ENCODE measurements around the gene TKTL1. TPM values are rescaled to one million over a fixed set of nuclear protein-coding genes. Genes with fewer than 3 reads are reported as not detected.

The TKTL1 gene
- total and polyA plus RNA-seq, 2 experiments from 2014 or later, result 0.52 TPM; not detected in 1

DNA sequence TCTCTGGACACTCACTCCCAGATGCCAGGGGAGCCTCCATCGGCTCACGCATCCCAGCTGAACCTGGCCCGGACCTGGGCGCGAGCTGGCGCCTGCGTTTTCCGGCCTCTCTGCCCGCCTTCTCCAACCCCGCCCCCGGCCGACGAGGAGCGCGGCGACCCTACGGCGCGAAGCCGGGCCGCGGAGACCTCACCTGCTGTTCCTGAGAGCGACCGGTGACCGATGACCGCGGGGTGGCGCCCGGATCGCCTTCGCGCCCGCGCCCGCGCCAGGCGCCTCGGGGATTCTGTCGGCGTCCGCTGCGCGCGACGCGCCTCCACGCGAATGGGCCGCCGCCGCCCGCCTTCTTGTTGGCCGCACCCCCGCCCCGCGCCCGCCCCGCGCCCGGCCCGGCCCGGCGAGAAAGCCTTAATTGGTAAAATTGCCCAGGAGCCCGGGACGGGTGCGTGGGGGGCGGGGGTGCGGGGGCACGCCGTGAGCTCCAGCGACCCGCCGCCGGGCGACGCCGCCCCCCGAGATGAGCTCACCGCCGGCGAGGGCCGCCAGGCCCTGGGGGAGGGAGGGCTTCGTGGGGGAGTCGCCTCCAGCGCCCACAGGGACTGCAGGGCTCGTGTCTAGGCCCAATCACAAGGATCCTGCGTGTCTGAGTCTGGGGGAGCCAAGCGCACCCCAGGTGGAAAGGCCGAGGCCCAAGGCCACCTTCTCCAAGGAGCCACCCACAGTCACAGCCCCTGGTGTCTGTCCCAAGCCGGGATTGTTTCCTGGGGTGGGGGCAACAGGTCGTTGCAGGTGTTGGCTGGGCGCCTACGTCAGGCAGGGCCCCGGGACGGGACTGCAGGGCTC, 78.9 kb downstream of the TKTL1 start, which contains the start of gene FLNA:
Gene FLNA, minus strand, starts transcription at position 322 of the 843 bp plus-strand sequence. CDS start 3,389 bp downstream, outside the sequence.
- TF ChIP-seq, protein P1, sequence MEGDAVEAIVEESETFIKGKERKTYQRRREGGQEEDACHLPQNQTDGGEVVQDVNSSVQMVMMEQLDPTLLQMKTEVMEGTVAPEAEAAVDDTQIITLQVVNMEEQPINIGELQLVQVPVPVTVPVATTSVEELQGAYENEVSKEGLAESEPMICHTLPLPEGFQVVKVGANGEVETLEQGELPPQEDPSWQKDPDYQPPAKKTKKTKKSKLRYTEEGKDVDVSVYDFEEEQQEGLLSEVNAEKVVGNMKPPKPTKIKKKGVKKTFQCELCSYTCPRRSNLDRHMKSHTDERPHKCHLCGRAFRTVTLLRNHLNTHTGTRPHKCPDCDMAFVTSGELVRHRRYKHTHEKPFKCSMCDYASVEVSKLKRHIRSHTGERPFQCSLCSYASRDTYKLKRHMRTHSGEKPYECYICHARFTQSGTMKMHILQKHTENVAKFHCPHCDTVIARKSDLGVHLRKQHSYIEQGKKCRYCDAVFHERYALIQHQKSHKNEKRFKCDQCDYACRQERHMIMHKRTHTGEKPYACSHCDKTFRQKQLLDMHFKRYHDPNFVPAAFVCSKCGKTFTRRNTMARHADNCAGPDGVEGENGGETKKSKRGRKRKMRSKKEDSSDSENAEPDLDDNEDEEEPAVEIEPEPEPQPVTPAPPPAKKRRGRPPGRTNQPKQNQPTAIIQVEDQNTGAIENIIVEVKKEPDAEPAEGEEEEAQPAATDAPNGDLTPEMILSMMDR (IDR thresholded peaks at IDR 0.05; ENCODE audit: poor library complexity), result peak; percentile 23
- TF ChIP-seq EZH2 (IDR thresholded peaks at IDR 0.05; ENCODE audit: borderline replicate concordance), result no peak
- TF ChIP-seq EZH2phosphoT487 (IDR thresholded peaks at IDR 0.05; ENCODE audit: low read depth, severe bottlenecking, unreplicated experiment), result no peak
- H3K27ac ChIP-seq, result peak within 1 kb of the TSS; percentile 50
- H3K27me3 ChIP-seq, result no peaks in the 10 kb centered on the region
- H4K20me1 ChIP-seq (ENCODE audit: insufficient read depth, poor library complexity, severe bottlenecking), result no peaks in the 10 kb centered on the region
- no peaks in the 10 kb centered on the region for H3K36me3 ChIP-seq (replicated peaks; ENCODE audit: insufficient read depth, low read depth)
- H3K9me3 ChIP-seq (ENCODE audit: low read depth), result no peaks in the 10 kb centered on the region
- peaks cover 14% of the 10 kb centered on the region for H3K4me1 ChIP-seq (ENCODE audit: insufficient read depth)
- H3K9me2 ChIP-seq (replicated peaks; ENCODE audit: insufficient read depth), result no peaks in the 10 kb centered on the region
- DNase-seq (ENCODE audit: low spot score), result peak; percentile 57
- 50% methylated on average over 29 of the region's 95 CpGs for WGBS (ENCODE audit: low lambda C conversion rate, missing lambda C conversion rate)
- H3K4me3 ChIP-seq, result no peak within 1 kb of the TSS
- no peak within 1 kb of the TSS for H2AFZ ChIP-seq
- H3K4me2 ChIP-seq, result peak within 1 kb of the TSS; percentile 85
- peaks cover 8% of the 10 kb centered on the region for H3K79me2 ChIP-seq

DNA sequence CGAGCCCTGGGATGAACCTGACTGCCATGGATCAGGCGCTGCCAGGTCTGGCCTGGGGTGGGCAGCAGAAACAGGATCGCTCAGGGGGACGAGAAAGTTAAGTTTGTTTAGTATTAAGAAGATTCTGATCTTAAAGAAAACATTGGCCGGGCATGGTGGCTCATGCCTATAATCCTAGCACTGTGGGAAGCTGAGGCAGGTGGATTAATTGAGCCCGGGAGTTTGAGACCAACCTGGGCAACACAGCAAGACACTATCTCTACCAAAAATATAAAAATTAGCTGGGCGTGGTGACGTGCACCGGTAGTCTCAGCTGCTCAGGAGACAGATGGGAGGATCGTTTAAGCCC, 79.5 kb downstream of the TKTL1 start:
- H3K4me3 ChIP-seq, result no peak overlapping the region
- no peaks in the 10 kb centered on the region for H3K9me2 ChIP-seq (replicated peaks; ENCODE audit: insufficient read depth)
- no peak overlapping the region for H2AFZ ChIP-seq
- peaks cover 14% of the 10 kb centered on the region for H3K4me1 ChIP-seq (ENCODE audit: insufficient read depth)
- no peaks in the 10 kb centered on the region for H3K27me3 ChIP-seq
- H3K4me2 ChIP-seq, result peak overlapping the region; percentile 85
- DNase-seq (ENCODE audit: low spot score), result no peak
- TF ChIP-seq, protein P1 (IDR thresholded peaks at IDR 0.05; ENCODE audit: poor library complexity), result no peak
- TF ChIP-seq EZH2 (IDR thresholded peaks at IDR 0.05; ENCODE audit: borderline replicate concordance) (no peak), EZH2phosphoT487 (IDR thresholded peaks at IDR 0.05; ENCODE audit: low read depth, severe bottlenecking, unreplicated experiment) (no peak)
- H3K36me3 ChIP-seq (replicated peaks; ENCODE audit: insufficient read depth, low read depth), result no peaks in the 10 kb centered on the region
- H3K9me3 ChIP-seq (ENCODE audit: low read depth), result no peaks in the 10 kb centered on the region
- WGBS (ENCODE audit: low lambda C conversion rate, missing lambda C conversion rate), result 75% methylated on average over 10 of the region's 10 CpGs
- H3K27ac ChIP-seq, result peak overlapping the region; percentile 27
- peaks cover under 1% of the 10 kb centered on the region for H4K20me1 ChIP-seq (ENCODE audit: insufficient read depth, poor library complexity, severe bottlenecking)
- peaks cover 11% of the 10 kb centered on the region for H3K79me2 ChIP-seq

DNA sequence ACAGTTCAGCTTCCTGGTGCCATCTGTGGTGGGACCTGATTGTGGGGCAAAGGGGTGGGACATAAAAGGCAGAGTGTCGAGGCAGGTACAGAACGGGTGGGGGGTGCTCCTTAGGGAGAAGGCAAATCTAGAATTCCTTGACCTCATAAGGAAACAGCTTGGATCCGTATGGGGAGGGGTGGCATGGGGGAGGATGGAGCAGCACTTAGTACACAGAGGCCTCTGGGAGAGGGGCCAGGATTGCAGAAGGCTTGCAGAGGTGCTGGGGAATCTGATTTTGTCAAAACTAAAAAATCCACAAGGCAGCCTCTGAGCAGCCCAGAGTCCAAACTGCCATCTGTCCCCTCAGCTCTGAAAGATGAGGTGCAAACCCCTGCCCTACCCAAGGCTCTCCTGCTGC, 81.2 kb downstream of the TKTL1 start:
- no peaks in the 10 kb centered on the region for H3K9me3 ChIP-seq (ENCODE audit: low read depth)
- H4K20me1 ChIP-seq (ENCODE audit: insufficient read depth, poor library complexity, severe bottlenecking), result peaks cover 5% of the 10 kb centered on the region
- no peak overlapping the region for H3K4me2 ChIP-seq
- DNase-seq (ENCODE audit: low spot score), result no peak
- no peaks in the 10 kb centered on the region for H3K27me3 ChIP-seq
- no peak overlapping the region for H2AFZ ChIP-seq
- H3K27ac ChIP-seq, result no peak overlapping the region
- peaks cover 14% of the 10 kb centered on the region for H3K4me1 ChIP-seq (ENCODE audit: insufficient read depth)
- H3K36me3 ChIP-seq (replicated peaks; ENCODE audit: insufficient read depth, low read depth), result no peaks in the 10 kb centered on the region
- TF ChIP-seq EZH2 (IDR thresholded peaks at IDR 0.05; ENCODE audit: borderline replicate concordance) (no peak), EZH2phosphoT487 (IDR thresholded peaks at IDR 0.05; ENCODE audit: low read depth, severe bottlenecking, unreplicated experiment) (no peak)
- TF ChIP-seq, protein P1 (IDR thresholded peaks at IDR 0.05; ENCODE audit: poor library complexity), result no peak
- H3K79me2 ChIP-seq, result peaks cover 16% of the 10 kb centered on the region
- no peaks in the 10 kb centered on the region for H3K9me2 ChIP-seq (replicated peaks; ENCODE audit: insufficient read depth)
- no peak overlapping the region for H3K4me3 ChIP-seq
- WGBS (ENCODE audit: low lambda C conversion rate, missing lambda C conversion rate), result 84% methylated on average over 3 of the region's 3 CpGs
